ENCODE data around the gene ABLIM2. TPM values are rescaled to one million over a fixed set of nuclear protein-coding genes. Genes with fewer than 3 reads are reported as not detected.

Gene ABLIM2
- total RNA-seq, 1 experiment from 2014 or later = 1.0 TPM

- no peaks in the 10 kb centered on the region for H3K36me3 Mint-ChIP-seq (ENCODE audit: insufficient read depth in 1 of 3, low read depth in 3 of 3)
- no peak overlapping the region for H2AK5ac ChIP-seq (ENCODE audit: insufficient read length, low read length)
- no CpG with 5 or more reads among the region's 3 CpGs for WGBS (ENCODE audit: extremely low coverage, insufficient read length, low lambda C conversion rate)
- no peak overlapping the region for H2BK12ac ChIP-seq (ENCODE audit: insufficient read length, low read depth, low read length)
- H2BK15ac ChIP-seq (ENCODE audit: low read depth, low read length) = no peak overlapping the region
- no peak overlapping the region for H3K23ac ChIP-seq (ENCODE audit: insufficient read length, low read depth, low read length)
- H3K4ac ChIP-seq (ENCODE audit: low read depth, low read length) = no peak overlapping the region
- no peak overlapping the region for H3T11ph ChIP-seq (ENCODE audit: low read length)
- no peak overlapping the region for H3K9ac ChIP-seq (ENCODE audit: extremely low read depth, insufficient read length, low read length)
- H2BK5ac ChIP-seq (ENCODE audit: insufficient read length, low read length) = no peak overlapping the region
- no peak overlapping the region for H3K14ac ChIP-seq (ENCODE audit: insufficient read depth, low read length)
- peaks cover 9% of the 10 kb centered on the region for H3K23me2 ChIP-seq (ENCODE audit: insufficient read length, low read depth, low read length, poor library complexity, severe bottlenecking)
- no peaks in the 10 kb centered on the region for H3K4me1 ChIP-seq (ENCODE audit: insufficient read depth, low read length)
- peaks cover 58% of the 10 kb centered on the region for H3K27me3 Mint-ChIP-seq (ENCODE audit: low read depth)
- no peaks in the 10 kb centered on the region for H3K9me3 ChIP-seq (ENCODE audit: control insufficient read depth, low read depth, low read length)
- no peak overlapping the region for H4K91ac ChIP-seq (ENCODE audit: insufficient read length, low read depth, low read length)
- no peak overlapping the region for H4K8ac ChIP-seq (replicated peaks; ENCODE audit: insufficient read length, low read depth, low read length)
- H3K4me3 Mint-ChIP-seq = peak overlapping the region in 1 of 2 experiments; percentile 45; a peak in 1 of 5 replicates
- no peaks in the 10 kb centered on the region for H3K79me1 ChIP-seq (ENCODE audit: insufficient read depth, low read depth, low read length, poor library complexity, severe bottlenecking)
- H3K4me1 Mint-ChIP-seq = peaks cover 12% of the 10 kb centered on the region in 2 experiments
- no peak overlapping the region for H3K27ac ChIP-seq (ENCODE audit: insufficient read length, low read depth, low read length)
- no peaks in the 10 kb centered on the region for H3K9me3 Mint-ChIP-seq
- no peak overlapping the region for H2BK120ac ChIP-seq (ENCODE audit: low read depth, low read length, poor library complexity, severe bottlenecking)
- no peak overlapping the region for H3K56ac ChIP-seq (ENCODE audit: insufficient read length, low read depth, low read length)
- no peak overlapping the region for H3K27ac Mint-ChIP-seq
- TF ChIP-seq, protein P1, sequence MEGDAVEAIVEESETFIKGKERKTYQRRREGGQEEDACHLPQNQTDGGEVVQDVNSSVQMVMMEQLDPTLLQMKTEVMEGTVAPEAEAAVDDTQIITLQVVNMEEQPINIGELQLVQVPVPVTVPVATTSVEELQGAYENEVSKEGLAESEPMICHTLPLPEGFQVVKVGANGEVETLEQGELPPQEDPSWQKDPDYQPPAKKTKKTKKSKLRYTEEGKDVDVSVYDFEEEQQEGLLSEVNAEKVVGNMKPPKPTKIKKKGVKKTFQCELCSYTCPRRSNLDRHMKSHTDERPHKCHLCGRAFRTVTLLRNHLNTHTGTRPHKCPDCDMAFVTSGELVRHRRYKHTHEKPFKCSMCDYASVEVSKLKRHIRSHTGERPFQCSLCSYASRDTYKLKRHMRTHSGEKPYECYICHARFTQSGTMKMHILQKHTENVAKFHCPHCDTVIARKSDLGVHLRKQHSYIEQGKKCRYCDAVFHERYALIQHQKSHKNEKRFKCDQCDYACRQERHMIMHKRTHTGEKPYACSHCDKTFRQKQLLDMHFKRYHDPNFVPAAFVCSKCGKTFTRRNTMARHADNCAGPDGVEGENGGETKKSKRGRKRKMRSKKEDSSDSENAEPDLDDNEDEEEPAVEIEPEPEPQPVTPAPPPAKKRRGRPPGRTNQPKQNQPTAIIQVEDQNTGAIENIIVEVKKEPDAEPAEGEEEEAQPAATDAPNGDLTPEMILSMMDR (conservative IDR thresholded peaks at IDR 0.05) = no peak
- no peak overlapping the region for H2AFZ ChIP-seq (ENCODE audit: low read length)
- H2BK20ac ChIP-seq (ENCODE audit: low read depth, low read length, poor library complexity, severe bottlenecking) = no peak overlapping the region
- no peak overlapping the region for H4K5ac ChIP-seq (ENCODE audit: insufficient read length, low read depth, low read length)
- DNase-seq = no peak
- H3K4me2 ChIP-seq (ENCODE audit: insufficient read depth, insufficient read length, low read length) = no peak overlapping the region
- H4K20me1 ChIP-seq (ENCODE audit: control insufficient read depth, insufficient read depth, insufficient read length) = no peaks in the 10 kb centered on the region
- H3K79me2 ChIP-seq (ENCODE audit: insufficient read depth, low read length) = no peaks in the 10 kb centered on the region
- no peak overlapping the region for H3K18ac ChIP-seq (ENCODE audit: insufficient read length, low read depth, low read length)
- H3K27me3 ChIP-seq (ENCODE audit: insufficient read depth, low read length) = peaks cover 8% of the 10 kb centered on the region; the same call in 1 of the 2 replicates
These were observed 2.0 kb upstream of the ABLIM2 start for GRCh38 chr4:8160572-8160971.
